NB4 (cell line): ENCODE results near the gene CTSK.

Source experiments
- POLR2A ChIP-seq: IDR thresholded peaks from 2 replicates; pipeline ENCODE4 v1.6.1; 2011; ENCODE audit warnings: mild to moderate bottlenecking; ENCODE audit not compliant: insufficient read length; ENCODE audit errors: extremely low read depth
- TF ChIP-seq, protein P1 (sequence below): IDR thresholded peaks from one replicate; pipeline ENCODE4 v1.5.1; 2012; ENCODE audit warnings: low read depth, low read length
- TF ChIP-seq, protein P2 (sequence below): IDR thresholded peaks from 2 replicates; pipeline ENCODE4 v1.6.1; 2011; ENCODE audit warnings: low read depth, low read length

DNA sequence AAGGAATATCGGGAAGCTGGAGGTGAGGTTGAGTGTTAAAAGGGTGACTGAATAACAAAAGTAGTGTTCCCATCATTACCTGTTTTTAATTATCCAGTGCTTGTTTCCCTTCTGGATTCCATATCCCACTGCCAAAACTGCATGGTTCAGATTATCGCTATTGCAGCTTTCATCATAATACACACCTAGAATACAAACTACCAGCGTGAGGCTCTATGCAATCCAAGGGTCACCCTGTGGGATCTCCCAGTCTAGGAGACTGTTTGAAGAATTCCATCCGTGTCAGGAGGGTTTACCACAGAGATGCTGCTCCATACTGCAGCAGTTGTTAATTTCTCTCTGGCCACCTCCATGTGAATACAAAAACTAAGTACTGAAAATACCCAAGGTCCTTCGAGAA is 9.0 kb downstream of the CTSK start:
- TF ChIP-seq, protein P1, sequence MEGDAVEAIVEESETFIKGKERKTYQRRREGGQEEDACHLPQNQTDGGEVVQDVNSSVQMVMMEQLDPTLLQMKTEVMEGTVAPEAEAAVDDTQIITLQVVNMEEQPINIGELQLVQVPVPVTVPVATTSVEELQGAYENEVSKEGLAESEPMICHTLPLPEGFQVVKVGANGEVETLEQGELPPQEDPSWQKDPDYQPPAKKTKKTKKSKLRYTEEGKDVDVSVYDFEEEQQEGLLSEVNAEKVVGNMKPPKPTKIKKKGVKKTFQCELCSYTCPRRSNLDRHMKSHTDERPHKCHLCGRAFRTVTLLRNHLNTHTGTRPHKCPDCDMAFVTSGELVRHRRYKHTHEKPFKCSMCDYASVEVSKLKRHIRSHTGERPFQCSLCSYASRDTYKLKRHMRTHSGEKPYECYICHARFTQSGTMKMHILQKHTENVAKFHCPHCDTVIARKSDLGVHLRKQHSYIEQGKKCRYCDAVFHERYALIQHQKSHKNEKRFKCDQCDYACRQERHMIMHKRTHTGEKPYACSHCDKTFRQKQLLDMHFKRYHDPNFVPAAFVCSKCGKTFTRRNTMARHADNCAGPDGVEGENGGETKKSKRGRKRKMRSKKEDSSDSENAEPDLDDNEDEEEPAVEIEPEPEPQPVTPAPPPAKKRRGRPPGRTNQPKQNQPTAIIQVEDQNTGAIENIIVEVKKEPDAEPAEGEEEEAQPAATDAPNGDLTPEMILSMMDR, result no peak
- TF ChIP-seq, protein P2, sequence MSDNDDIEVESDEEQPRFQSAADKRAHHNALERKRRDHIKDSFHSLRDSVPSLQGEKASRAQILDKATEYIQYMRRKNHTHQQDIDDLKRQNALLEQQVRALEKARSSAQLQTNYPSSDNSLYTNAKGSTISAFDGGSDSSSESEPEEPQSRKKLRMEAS, result no peak
- no peak for TF ChIP-seq POLR2A
